HepG2 (cell line): ENCODE data around the gene ZIC2. TPM values are rescaled to one million over a fixed set of nuclear protein-coding genes. Genes with fewer than 3 reads are reported as not detected.
A peak's percentile ranks its signal among the peaks of the same experiment; 100 is the strongest.

ENCODE experiments used
- ATAC-seq: fragments of 200-7000 bp; cut with Tn5 transposase; 3 replicates; pipeline ENCODE4 v1.9.1; 2020; ENCODE audit warnings: mild to moderate bottlenecking, moderate library complexity
- BruUV-seq: library from RNA; stranded (reverse); fragments of 400-500 nt; replicated peaks from 2 replicates; lab custom pipeline; 2021; lab: Mats Ljungman, UMichigan
- CTCF ChIA-PET: fragments of 300-600 bp; formaldehyde crosslinking; extraction: SDS; loops from one replicate; lab custom pipeline; 2021; ENCODE audit warnings: low total read pairs, inconsistent platforms, low intra/inter-chr PET ratio; lab: Yijun Ruan, JAX
- POLR2A ChIA-PET: fragments of 350-600 bp; sonication (Branson Sonifier 250); formaldehyde crosslinking; loops from one replicate; lab custom pipeline; 2020; ENCODE audit warnings: antibody characterized with exemption, inconsistent platforms; lab: Yijun Ruan, JAX
- DNase-seq: peaks from one replicate; pipeline ENCODE4 v3.0.0-alpha.2; 2015; ENCODE audit warnings: low spot score
- FAIRE-seq: peaks from 3 replicates; lab custom pipeline; 2011; peaks lifted over from hg19 to GRCh38; lab: Jason Lieb, UNC
- H2AFZ ChIP-seq: one replicate; pipeline ENCODE4 v1.6.1; 2011; ENCODE audit warnings: low read length, inconsistent platforms
- H3K27ac ChIP-seq: fragments of 300-600 bp; 3 replicates; pipeline ENCODE4 v1.8.0; 2011; ENCODE audit warnings: mixed run types, mild to moderate bottlenecking, mixed read lengths, low read length, inconsistent platforms; ENCODE audit not compliant: insufficient read depth; ENCODE audit errors: extremely low read length
- H3K27me3 ChIP-seq, 2 experiments: fragments of 200-600 bp in 1 of 2; 2 replicates in 1 of 2; 3 replicates in 1 of 2; pipeline versions ENCODE4 v1.6.0 to v1.8.0; 2011; ENCODE audit warnings: low read length in 2 of 2, mild to moderate bottlenecking in 2 of 2, moderate library complexity in 2 of 2, inconsistent platforms in 1 of 2; ENCODE audit not compliant: insufficient read depth in 2 of 2, control insufficient read depth in 1 of 2
- H3K36me3 ChIP-seq, 2 experiments: fragments of 200-600 bp in 1 of 2; replicated peaks in 1 of 2; 2 replicates in 1 of 2; 3 replicates in 1 of 2; pipeline versions ENCODE4 v1.5.1 to v1.8.0; 2011; ENCODE audit warnings: low read length in 2 of 2, inconsistent platforms in 1 of 2; ENCODE audit not compliant: insufficient read depth in 2 of 2, control insufficient read depth in 1 of 2
- H3K4me1 ChIP-seq: 2 replicates; pipeline ENCODE4 v1.5.1; 2012; ENCODE audit warnings: low read length, inconsistent platforms; ENCODE audit not compliant: insufficient read depth
- H3K4me2 ChIP-seq: 2 replicates; pipeline ENCODE4 v1.6.0; 2011; ENCODE audit warnings: low read depth, low read length, inconsistent platforms
- H3K4me3 ChIP-seq, 3 experiments: fragments of 200-600 bp in 1 of 3; sonication (generic), shearing (Covaris generic) in 1 of 3; replicated peaks in 1 of 3; 2 replicates each; pipeline ENCODE4 v1.5.1; 2011 to 2016; ENCODE audit warnings: low read length in 3 of 3, inconsistent platforms in 2 of 3, low read depth in 2 of 3, mild to moderate bottlenecking in 2 of 3, control low read depth in 1 of 3, mixed read lengths in 1 of 3; ENCODE audit not compliant: insufficient read depth in 1 of 3
- H3K79me2 ChIP-seq: one replicate; pipeline ENCODE4 v1.6.1; 2011; ENCODE audit warnings: low read length, inconsistent platforms; ENCODE audit not compliant: insufficient read depth
- H3K9ac ChIP-seq: 2 replicates; pipeline ENCODE4 v1.6.0; 2011; ENCODE audit warnings: mild to moderate bottlenecking, low read depth, low read length, inconsistent platforms; ENCODE audit not compliant: insufficient read depth
- H3K9me3 ChIP-seq: 2 replicates; pipeline ENCODE4 v1.5.1; 2012; ENCODE audit warnings: mild to moderate bottlenecking, low read length
- H4K20me1 ChIP-seq: 2 replicates; pipeline ENCODE4 v1.6.0; 2011; ENCODE audit warnings: inconsistent platforms, mild to moderate bottlenecking, low read length, moderate library complexity; ENCODE audit not compliant: insufficient read depth
- ATF7 ChIP-seq, 2 experiments: fragments of 450-650 bp in 1 of 2; sonication (generic) in 1 of 2; formaldehyde crosslinking in 1 of 2; IDR thresholded peaks; 2 replicates each; pipeline versions ENCODE4 v1.4.0 to v1.6.1; 2016 to 2020; ENCODE audit warnings: antibody characterized with exemption in 1 of 2, mild to moderate bottlenecking in 1 of 2, missing genetic modification reagents in 1 of 2
- CBFB ChIP-seq: sonication (generic); formaldehyde crosslinking; IDR thresholded peaks from 2 replicates; pipeline ENCODE4 v1.4.0; 2020; ENCODE audit warnings: missing genetic modification reagents
- CHD2 ChIP-seq: IDR thresholded peaks from 2 replicates; pipeline ENCODE4 v1.6.1; 2011; ENCODE audit warnings: low read depth, low read length, improper control_type of control experiment
- ELF4 ChIP-seq: sonication (generic); formaldehyde crosslinking; IDR thresholded peaks from 2 replicates; pipeline ENCODE4 v1.5.0; 2020; ENCODE audit warnings: missing genetic modification reagents, mild to moderate bottlenecking, moderate library complexity, borderline replicate concordance
- ETS1 ChIP-seq: sonication (generic); formaldehyde crosslinking; IDR thresholded peaks from 2 replicates; pipeline ENCODE4 v1.4.0; 2020; ENCODE audit warnings: missing genetic modification reagents
- GATAD2A ChIP-seq: IDR thresholded peaks from 2 replicates; pipeline ENCODE4 v1.6.1; 2016
- HNF4G ChIP-seq, 2 experiments: sonication (generic) in 1 of 2; formaldehyde crosslinking in 1 of 2; IDR thresholded peaks; 2 replicates each; pipeline versions ENCODE4 v1.4.0 to v1.6.1; 2011 to 2020; ENCODE audit warnings: borderline replicate concordance in 2 of 2, low read depth in 2 of 2, mild to moderate bottlenecking in 2 of 2, low read length in 1 of 2, missing genetic modification reagents in 1 of 2, moderate library complexity in 1 of 2
- HNRNPL ChIP-seq: fragments of 200-400 bp; formaldehyde crosslinking; IDR thresholded peaks from 2 replicates; pipeline ENCODE4 v1.6.1; 2017; ENCODE audit warnings: mild to moderate bottlenecking, low read depth, low read length
- TEAD3 ChIP-seq: optimal IDR thresholded peaks from 2 replicates; pipeline ENCODE3; 2016; ENCODE audit warnings: borderline replicate concordance
- ZBTB38 ChIP-seq: sonication (generic); formaldehyde crosslinking; IDR thresholded peaks from 2 replicates; pipeline ENCODE4 v1.5.1; 2020; ENCODE audit warnings: mild to moderate bottlenecking, missing genetic modification reagents
- ZNF260 ChIP-seq: sonication (generic); formaldehyde crosslinking; IDR thresholded peaks from 2 replicates; pipeline ENCODE4 v1.4.0; 2020; ENCODE audit warnings: missing genetic modification reagents, low read depth, mild to moderate bottlenecking, borderline replicate concordance
- ZNF7 ChIP-seq: IDR thresholded peaks from 2 replicates; pipeline ENCODE4 v1.6.1; 2016; ENCODE audit warnings: missing biosample characterization, missing genetic modification reagents
- WGBS: methylation state at CpG from one replicate; pipeline ENCODE4 v1.1.6; 2017; ENCODE audit warnings: low lambda C conversion rate; 5-methylcytosine and 5-hydroxymethylcytosine counted together
- in situ Hi-C: cut with HindIII; loops from 2 replicates; pipeline ENCODE4 v1.10.0; 2017; ENCODE audit warnings: low pct_unique_long_range_greater_than_20kb; ENCODE audit not compliant: extremely low pct_ligation_motif_present
- intact Hi-C: fragments of 100-400 bp; cut with micrococcal nuclease; formaldehyde crosslinking; loops from one replicate; pipeline ENCODE4 v1.10.0; 2022; ENCODE audit not compliant: unreplicated experiment
- polyA plus RNA-seq, 8 experiments: library from polyadenylated mRNA; depleted of rRNA in 3 of 8; stranded (reverse) in 7 of 8; unstranded in 1 of 8; fragments of >200 nt; fragmentation: Illumina TruSeq in 4 of 8; extraction: Trizol in 4 of 8; gene quantifications; 2 replicates each; pipeline versions ENCODE4 v1.2.1 to v1.2.3, GENCODE V29; 2011 to 2016; ENCODE audit warnings: low read depth in 4 of 8, missing spikeins in 1 of 8, mixed read lengths in 1 of 8; ENCODE audit not compliant: insufficient read depth in 1 of 8
- total RNA-seq, 5 experiments: library from RNA; depleted of rRNA; stranded (reverse); fragments of >200 nt; fragmentation: Illumina TruSeq; extraction: Trizol; gene quantifications; 2 replicates each; pipeline ENCODE4 v1.2.3, GENCODE V29; 2016; ENCODE audit warnings: low read depth in 1 of 5
- TF ChIP-seq, protein P1 (sequence below): sonication (generic); formaldehyde crosslinking; IDR thresholded peaks from 2 replicates; pipeline ENCODE4 v1.5.0; 2020; ENCODE audit warnings: mild to moderate bottlenecking, missing genetic modification reagents, borderline replicate concordance
- TF ChIP-seq, protein P2 (sequence below): conservative IDR thresholded peaks from 2 replicates; pipeline ENCODE4 v1.6.1; 2018; ENCODE audit warnings: missing genetic modification reagents

Gene ZIC2
- total and polyA plus RNA-seq, 2 of the 13 experiments (the other 11 are each of a cell fraction or from before 2014, with no cell fraction given), result 0.13 TPM; not detected in 1

- H3K36me3 ChIP-seq, result no peaks in the 10 kb centered on the region
- H2AFZ ChIP-seq, result no peak overlapping the region
- H3K4me2 ChIP-seq, result no peak overlapping the region
- intact Hi-C loops, result no loop called here
- H3K9me3 ChIP-seq, result no peaks in the 10 kb centered on the region
- no TSS peak for BruUV-seq
- H3K4me3 ChIP-seq, result no peak overlapping the region
- ChIA-PET POLR2A (no interaction called here), CTCF (no interaction called here)
- ATAC-seq (peak; percentile 86), DNase-seq (peak; percentile 48), FAIRE-seq (no peak)
- no peaks in the 10 kb centered on the region for H3K79me2 ChIP-seq
- no peak overlapping the region for H3K9ac ChIP-seq
- peaks cover 35% of the 10 kb centered on the region for H3K4me1 ChIP-seq
- no peak overlapping the region for H3K27ac ChIP-seq
- H4K20me1 ChIP-seq, result no peaks in the 10 kb centered on the region
- WGBS, result 58% methylated on average over 3 of the region's 3 CpGs
- in situ Hi-C loops, result no loop called here
- no peaks in the 10 kb centered on the region for H3K27me3 ChIP-seq
- no peak for TF ChIP-seq HNRNPL
- no peak for TF ChIP-seq ETS1
- TF ChIP-seq ELF4 (CRISPR knock-in tag), result no peak
- TF ChIP-seq, protein P1, sequence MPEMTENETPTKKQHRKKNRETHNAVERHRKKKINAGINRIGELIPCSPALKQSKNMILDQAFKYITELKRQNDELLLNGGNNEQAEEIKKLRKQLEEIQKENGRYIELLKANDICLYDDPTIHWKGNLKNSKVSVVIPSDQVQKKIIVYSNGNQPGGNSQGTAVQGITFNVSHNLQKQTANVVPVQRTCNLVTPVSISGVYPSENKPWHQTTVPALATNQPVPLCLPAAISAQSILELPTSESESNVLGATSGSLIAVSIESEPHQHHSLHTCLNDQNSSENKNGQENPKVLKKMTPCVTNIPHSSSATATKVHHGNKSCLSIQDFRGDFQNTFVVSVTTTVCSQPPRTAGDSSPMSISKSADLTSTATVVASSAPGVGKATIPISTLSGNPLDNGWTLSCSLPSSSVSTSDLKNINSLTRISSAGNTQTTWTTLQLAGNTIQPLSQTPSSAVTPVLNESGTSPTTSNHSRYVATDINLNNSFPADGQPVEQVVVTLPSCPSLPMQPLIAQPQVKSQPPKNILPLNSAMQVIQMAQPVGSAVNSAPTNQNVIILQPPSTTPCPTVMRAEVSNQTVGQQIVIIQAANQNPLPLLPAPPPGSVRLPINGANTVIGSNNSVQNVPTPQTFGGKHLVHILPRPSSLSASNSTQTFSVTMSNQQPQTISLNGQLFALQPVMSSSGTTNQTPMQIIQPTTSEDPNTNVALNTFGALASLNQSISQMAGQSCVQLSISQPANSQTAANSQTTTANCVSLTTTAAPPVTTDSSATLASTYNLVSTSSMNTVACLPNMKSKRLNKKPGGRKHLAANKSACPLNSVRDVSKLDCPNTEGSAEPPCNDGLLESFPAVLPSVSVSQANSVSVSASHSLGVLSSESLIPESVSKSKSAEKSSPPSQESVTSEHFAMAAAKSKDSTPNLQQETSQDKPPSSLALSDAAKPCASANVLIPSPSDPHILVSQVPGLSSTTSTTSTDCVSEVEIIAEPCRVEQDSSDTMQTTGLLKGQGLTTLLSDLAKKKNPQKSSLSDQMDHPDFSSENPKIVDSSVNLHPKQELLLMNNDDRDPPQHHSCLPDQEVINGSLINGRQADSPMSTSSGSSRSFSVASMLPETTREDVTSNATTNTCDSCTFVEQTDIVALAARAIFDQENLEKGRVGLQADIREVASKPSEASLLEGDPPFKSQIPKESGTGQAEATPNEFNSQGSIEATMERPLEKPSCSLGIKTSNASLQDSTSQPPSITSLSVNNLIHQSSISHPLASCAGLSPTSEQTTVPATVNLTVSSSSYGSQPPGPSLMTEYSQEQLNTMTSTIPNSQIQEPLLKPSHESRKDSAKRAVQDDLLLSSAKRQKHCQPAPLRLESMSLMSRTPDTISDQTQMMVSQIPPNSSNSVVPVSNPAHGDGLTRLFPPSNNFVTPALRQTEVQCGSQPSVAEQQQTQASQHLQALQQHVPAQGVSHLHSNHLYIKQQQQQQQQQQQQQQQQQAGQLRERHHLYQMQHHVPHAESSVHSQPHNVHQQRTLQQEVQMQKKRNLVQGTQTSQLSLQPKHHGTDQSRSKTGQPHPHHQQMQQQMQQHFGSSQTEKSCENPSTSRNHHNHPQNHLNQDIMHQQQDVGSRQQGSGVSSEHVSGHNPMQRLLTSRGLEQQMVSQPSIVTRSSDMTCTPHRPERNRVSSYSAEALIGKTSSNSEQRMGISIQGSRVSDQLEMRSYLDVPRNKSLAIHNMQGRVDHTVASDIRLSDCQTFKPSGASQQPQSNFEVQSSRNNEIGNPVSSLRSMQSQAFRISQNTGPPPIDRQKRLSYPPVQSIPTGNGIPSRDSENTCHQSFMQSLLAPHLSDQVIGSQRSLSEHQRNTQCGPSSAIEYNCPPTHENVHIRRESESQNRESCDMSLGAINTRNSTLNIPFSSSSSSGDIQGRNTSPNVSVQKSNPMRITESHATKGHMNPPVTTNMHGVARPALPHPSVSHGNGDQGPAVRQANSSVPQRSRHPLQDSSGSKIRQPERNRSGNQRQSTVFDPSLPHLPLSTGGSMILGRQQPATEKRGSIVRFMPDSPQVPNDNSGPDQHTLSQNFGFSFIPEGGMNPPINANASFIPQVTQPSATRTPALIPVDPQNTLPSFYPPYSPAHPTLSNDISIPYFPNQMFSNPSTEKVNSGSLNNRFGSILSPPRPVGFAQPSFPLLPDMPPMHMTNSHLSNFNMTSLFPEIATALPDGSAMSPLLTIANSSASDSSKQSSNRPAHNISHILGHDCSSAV (CRISPR knock-in tag), result no peak
- no peak for TF ChIP-seq ZBTB38 (CRISPR knock-in tag)
- TF ChIP-seq GATAD2A (CRISPR knock-in tag), result no peak
- no peak for TF ChIP-seq ZNF260 (CRISPR knock-in tag)
- TF ChIP-seq ZNF7 (CRISPR knock-in tag), result 0 out of 2 replicates have a peak, but pooled peaks have one; percentile 55
- TF ChIP-seq TEAD3 (CRISPR knock-in tag), result peak; percentile 14
- TF ChIP-seq, protein P2, sequence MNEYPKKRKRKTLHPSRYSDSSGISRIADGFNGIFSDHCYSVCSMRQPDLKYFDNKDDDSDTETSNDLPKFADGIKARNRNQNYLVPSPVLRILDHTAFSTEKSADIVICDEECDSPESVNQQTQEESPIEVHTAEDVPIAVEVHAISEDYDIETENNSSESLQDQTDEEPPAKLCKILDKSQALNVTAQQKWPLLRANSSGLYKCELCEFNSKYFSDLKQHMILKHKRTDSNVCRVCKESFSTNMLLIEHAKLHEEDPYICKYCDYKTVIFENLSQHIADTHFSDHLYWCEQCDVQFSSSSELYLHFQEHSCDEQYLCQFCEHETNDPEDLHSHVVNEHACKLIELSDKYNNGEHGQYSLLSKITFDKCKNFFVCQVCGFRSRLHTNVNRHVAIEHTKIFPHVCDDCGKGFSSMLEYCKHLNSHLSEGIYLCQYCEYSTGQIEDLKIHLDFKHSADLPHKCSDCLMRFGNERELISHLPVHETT (CRISPR knock-in tag), result no peak
- TF ChIP-seq ATF7 (IDR thresholded peaks at IDR 0.05), result no peak
- no peak for TF ChIP-seq ATF7 (CRISPR knock-in tag; IDR thresholded peaks at IDR 0.05)
- TF ChIP-seq CBFB (CRISPR knock-in tag), result no peak
- no peak for TF ChIP-seq CHD2
- TF ChIP-seq HNF4G (IDR thresholded peaks at IDR 0.05; ENCODE audit: borderline replicate concordance, low read depth, low read length), result no peak
- no peak for TF ChIP-seq HNF4G (CRISPR knock-in tag; IDR thresholded peaks at IDR 0.05; ENCODE audit: borderline replicate concordance, low read depth)
These were observed 38.3 kb downstream of the ZIC2 start for GRCh38 chr13:100019780-100020356.
